PFSK-1 (cell line): ENCODE data around the gene ADM.

Source experiments
- FOXP2 ChIP-seq: optimal IDR thresholded peaks from 2 replicates; pipeline ENCODE3; 2011; ENCODE audit warnings: borderline replicate concordance, control low read depth, inconsistent platforms; ENCODE audit not compliant: insufficient read depth; ENCODE audit errors: extremely low read length, extremely low read depth
- POLR2AphosphoS5 ChIP-seq: IDR thresholded peaks from 2 replicates; pipeline ENCODE4 v1.6.1; 2012; ENCODE audit warnings: low read depth, mild to moderate bottlenecking, control low read depth, low read length, moderate library complexity
- REST ChIP-seq, 2 experiments: IDR thresholded peaks; 2 replicates each; pipeline versions ENCODE4 v1.6.1 to v1.8.0; 2011 to 2012; ENCODE audit warnings: low read depth in 2 of 2, low read length in 2 of 2, control low read depth in 1 of 2, inconsistent platforms in 1 of 2, mild to moderate bottlenecking in 1 of 2, moderate library complexity in 1 of 2; ENCODE audit not compliant: insufficient read depth in 1 of 2
- SIN3A ChIP-seq: IDR thresholded peaks from 2 replicates; pipeline ENCODE4 v1.6.1; 2012; ENCODE audit warnings: mild to moderate bottlenecking, low read length, moderate library complexity, borderline replicate concordance; ENCODE audit not compliant: insufficient read depth
- TAF1 ChIP-seq: IDR thresholded peaks from 2 replicates; pipeline ENCODE4 v1.6.1; 2012; ENCODE audit warnings: low read length, control low read depth, borderline replicate concordance; ENCODE audit not compliant: insufficient read depth

ADM gene

GRCh38 chr11:10302744-10303557, 1.9 kb upstream of the ADM start:
- TF ChIP-seq REST (IDR thresholded peaks at IDR 0.05; ENCODE audit: insufficient read depth in 1 of 2, low read depth in 2 of 2, low read length in 2 of 2) (no peak), TAF1 (no peak), FOXP2 (no peak), SIN3A (no peak), POLR2AphosphoS5 (no peak)

GRCh38 chr11:10303558-10304363, 1.1 kb upstream of the ADM start:
- no peak for TF ChIP-seq FOXP2
- no peak for TF ChIP-seq REST (IDR thresholded peaks at IDR 0.05; ENCODE audit: insufficient read depth in 1 of 2, low read depth in 2 of 2, low read length in 2 of 2)
- TF ChIP-seq POLR2AphosphoS5, result no peak
- TF ChIP-seq SIN3A, result no peak
- TF ChIP-seq TAF1, result no peak

GRCh38 chr11:10305262-10305963, 540 bp downstream of the ADM start:
- TF ChIP-seq TAF1, result no peak
- no peak for TF ChIP-seq FOXP2
- TF ChIP-seq POLR2AphosphoS5, result no peak
- TF ChIP-seq REST (IDR thresholded peaks at IDR 0.05; ENCODE audit: insufficient read depth in 1 of 2, low read depth in 2 of 2, low read length in 2 of 2), result no peak
- TF ChIP-seq SIN3A, result no peak

- TF ChIP-seq FOXP2, result no peak
- no peak for TF ChIP-seq REST (IDR thresholded peaks at IDR 0.05; ENCODE audit: insufficient read depth in 1 of 2, low read depth in 2 of 2, low read length in 2 of 2)
- no peak for TF ChIP-seq SIN3A
- no peak for TF ChIP-seq POLR2AphosphoS5
- TF ChIP-seq TAF1, result no peak
Measured at GRCh38 chr11:10305964-10306918, 1.4 kb downstream of the ADM start.
